Measurements from ENCODE around the gene FFAR1.

- TF ChIP-seq, protein P1, sequence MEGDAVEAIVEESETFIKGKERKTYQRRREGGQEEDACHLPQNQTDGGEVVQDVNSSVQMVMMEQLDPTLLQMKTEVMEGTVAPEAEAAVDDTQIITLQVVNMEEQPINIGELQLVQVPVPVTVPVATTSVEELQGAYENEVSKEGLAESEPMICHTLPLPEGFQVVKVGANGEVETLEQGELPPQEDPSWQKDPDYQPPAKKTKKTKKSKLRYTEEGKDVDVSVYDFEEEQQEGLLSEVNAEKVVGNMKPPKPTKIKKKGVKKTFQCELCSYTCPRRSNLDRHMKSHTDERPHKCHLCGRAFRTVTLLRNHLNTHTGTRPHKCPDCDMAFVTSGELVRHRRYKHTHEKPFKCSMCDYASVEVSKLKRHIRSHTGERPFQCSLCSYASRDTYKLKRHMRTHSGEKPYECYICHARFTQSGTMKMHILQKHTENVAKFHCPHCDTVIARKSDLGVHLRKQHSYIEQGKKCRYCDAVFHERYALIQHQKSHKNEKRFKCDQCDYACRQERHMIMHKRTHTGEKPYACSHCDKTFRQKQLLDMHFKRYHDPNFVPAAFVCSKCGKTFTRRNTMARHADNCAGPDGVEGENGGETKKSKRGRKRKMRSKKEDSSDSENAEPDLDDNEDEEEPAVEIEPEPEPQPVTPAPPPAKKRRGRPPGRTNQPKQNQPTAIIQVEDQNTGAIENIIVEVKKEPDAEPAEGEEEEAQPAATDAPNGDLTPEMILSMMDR (conservative IDR thresholded peaks at IDR 0.05; ENCODE audit: low read length): no peak
- no peak for TF ChIP-seq EZH2phosphoT487 (IDR thresholded peaks at IDR 0.05; ENCODE audit: borderline replicate concordance, low read depth, low read length)
Observed at GRCh38 chr19:35314031-35314430, 33.7 kb upstream of the FFAR1 start.
